Osteoblast (primary cell): ENCODE data around the gene EIF2D. TPM values are rescaled to one million over a fixed set of nuclear protein-coding genes. Genes with fewer than 3 reads are reported as not detected.

Source experiments
- DNase-seq: peaks from one replicate; pipeline ENCODE4 v3.0.0; 2011; ENCODE audit warnings: low spot score, mixed read lengths; ENCODE audit not compliant: insufficient read length; ENCODE audit errors: missing footprints
- H2AFZ ChIP-seq: 2 replicates; pipeline ENCODE4 v1.6.0; 2011; ENCODE audit warnings: mild to moderate bottlenecking, low read length
- H3K27ac ChIP-seq: 2 replicates; pipeline ENCODE4 v1.5.1; 2011; ENCODE audit warnings: mild to moderate bottlenecking, low read depth, low read length, moderate library complexity
- H3K27me3 ChIP-seq: 2 replicates; pipeline ENCODE4 v1.6.0; 2012; ENCODE audit warnings: mild to moderate bottlenecking, control low read depth, inconsistent platforms, low read length, moderate library complexity; ENCODE audit not compliant: insufficient read depth
- H3K36me3 ChIP-seq: 2 replicates; pipeline ENCODE4 v1.5.1; 2011; ENCODE audit warnings: mild to moderate bottlenecking, low read length, control low read depth, moderate library complexity; ENCODE audit not compliant: insufficient read depth
- H3K4me1 ChIP-seq: 2 replicates; pipeline ENCODE4 v1.5.1; 2011; ENCODE audit warnings: mild to moderate bottlenecking, low read length, control low read depth, moderate library complexity; ENCODE audit not compliant: insufficient read depth
- H3K4me2 ChIP-seq: 2 replicates; pipeline ENCODE4 v1.6.0; 2011; ENCODE audit warnings: mild to moderate bottlenecking, low read length; ENCODE audit not compliant: insufficient read depth
- H3K4me3 ChIP-seq: fragments of 200-600 bp; sonication (generic); 3 replicates; pipeline ENCODE4 v1.5.1; 2012; ENCODE audit warnings: mild to moderate bottlenecking, low read length, inconsistent platforms; ENCODE audit not compliant: insufficient read depth
- H3K79me2 ChIP-seq: 2 replicates; pipeline ENCODE4 v1.6.0; 2012; ENCODE audit warnings: mild to moderate bottlenecking, low read length, control low read depth, inconsistent platforms; ENCODE audit not compliant: insufficient read depth
- H3K9me3 ChIP-seq: 2 replicates; pipeline ENCODE4 v1.5.1; 2011; ENCODE audit warnings: low read depth, low read length, control low read depth
- H4K20me1 ChIP-seq: 2 replicates; pipeline ENCODE4 v1.6.0; 2012; ENCODE audit warnings: mild to moderate bottlenecking, low read length, control low read depth; ENCODE audit not compliant: insufficient read depth
- total RNA-seq: library from RNA; depleted of rRNA; stranded (reverse); fragments of >200 nt; gene quantifications from 2 replicates; pipeline ENCODE4 v1.2.3, GENCODE V29; 2012
- TF ChIP-seq, protein P1 (sequence below): IDR thresholded peaks from 2 replicates; pipeline ENCODE4 v1.5.1; 2011; ENCODE audit warnings: mild to moderate bottlenecking, low read depth, low read length, moderate library complexity; ENCODE audit errors: extremely low read depth

The EIF2D gene
- total RNA-seq, 1 donor = 52.8 TPM

DNA sequence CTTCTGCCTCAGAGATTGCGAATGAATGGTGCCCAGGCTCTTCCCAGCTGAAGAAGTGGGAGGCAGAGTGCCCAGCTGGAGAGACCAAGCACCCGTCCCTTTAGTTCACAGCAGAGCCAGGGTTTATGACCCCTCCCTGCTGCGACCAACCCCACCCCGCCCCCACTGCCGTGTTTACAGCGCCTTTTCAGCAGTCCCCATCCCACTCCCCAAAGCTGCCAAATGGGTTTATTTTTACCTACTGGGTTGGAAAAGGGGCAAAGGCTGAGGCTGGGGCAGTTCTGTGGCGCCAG lies 46.7 kb upstream of the EIF2D start:
- Histone ChIP-seq H3K36me3 (no peaks in the 10 kb centered on the region), H3K4me2 (no peak overlapping the region), H3K4me1 (peaks cover 14% of the 10 kb centered on the region), H3K27ac (no peak overlapping the region), H3K9me3 (no peaks in the 10 kb centered on the region), H4K20me1 (no peaks in the 10 kb centered on the region), H2AFZ (no peak overlapping the region), H3K4me3 (no peak overlapping the region), H3K79me2 (no peaks in the 10 kb centered on the region), H3K27me3 (peaks cover 21% of the 10 kb centered on the region)
- no peak for DNase-seq
- TF ChIP-seq, protein P1, sequence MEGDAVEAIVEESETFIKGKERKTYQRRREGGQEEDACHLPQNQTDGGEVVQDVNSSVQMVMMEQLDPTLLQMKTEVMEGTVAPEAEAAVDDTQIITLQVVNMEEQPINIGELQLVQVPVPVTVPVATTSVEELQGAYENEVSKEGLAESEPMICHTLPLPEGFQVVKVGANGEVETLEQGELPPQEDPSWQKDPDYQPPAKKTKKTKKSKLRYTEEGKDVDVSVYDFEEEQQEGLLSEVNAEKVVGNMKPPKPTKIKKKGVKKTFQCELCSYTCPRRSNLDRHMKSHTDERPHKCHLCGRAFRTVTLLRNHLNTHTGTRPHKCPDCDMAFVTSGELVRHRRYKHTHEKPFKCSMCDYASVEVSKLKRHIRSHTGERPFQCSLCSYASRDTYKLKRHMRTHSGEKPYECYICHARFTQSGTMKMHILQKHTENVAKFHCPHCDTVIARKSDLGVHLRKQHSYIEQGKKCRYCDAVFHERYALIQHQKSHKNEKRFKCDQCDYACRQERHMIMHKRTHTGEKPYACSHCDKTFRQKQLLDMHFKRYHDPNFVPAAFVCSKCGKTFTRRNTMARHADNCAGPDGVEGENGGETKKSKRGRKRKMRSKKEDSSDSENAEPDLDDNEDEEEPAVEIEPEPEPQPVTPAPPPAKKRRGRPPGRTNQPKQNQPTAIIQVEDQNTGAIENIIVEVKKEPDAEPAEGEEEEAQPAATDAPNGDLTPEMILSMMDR = no peak

DNA sequence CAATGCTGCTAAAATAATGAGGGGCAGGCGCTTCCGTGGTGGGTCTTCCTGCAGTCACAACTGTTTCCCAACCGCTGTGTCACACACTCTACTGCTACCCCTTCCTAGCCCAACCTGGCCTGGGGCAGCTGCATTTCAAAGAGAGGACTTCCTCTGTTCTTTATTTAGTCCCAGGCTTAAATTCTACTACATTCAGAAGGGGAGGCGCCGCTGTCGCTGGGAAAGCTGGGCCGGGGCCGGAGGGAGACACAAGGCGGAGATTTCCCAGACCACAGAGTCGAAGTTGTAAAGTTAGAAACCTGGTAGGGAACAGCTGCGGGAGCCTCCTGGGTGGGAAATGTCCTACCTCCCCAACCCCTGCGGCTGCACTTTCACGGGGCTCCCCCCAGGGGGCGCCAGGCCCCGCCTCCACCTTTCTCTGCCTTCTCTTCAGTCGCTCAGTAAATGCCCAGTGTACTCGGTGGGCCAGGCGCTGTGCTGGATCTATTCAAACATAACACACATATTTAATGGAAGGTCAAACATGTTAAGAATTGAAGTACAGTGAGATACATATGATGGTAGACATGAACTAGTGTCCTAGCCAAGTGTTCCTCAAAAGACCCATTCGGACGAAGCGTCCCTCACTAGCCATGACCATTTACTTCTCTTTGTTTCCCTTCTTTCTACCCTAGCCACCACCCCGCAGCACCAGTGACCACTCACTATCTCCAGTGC lies 46.2 kb upstream of the EIF2D start:
- Histone ChIP-seq H3K27ac (no peak overlapping the region), H3K27me3 (peaks cover 16% of the 10 kb centered on the region), H3K4me3 (no peak overlapping the region), H3K9me3 (no peaks in the 10 kb centered on the region), H3K4me1 (peaks cover 9% of the 10 kb centered on the region), H3K4me2 (no peak overlapping the region), H3K79me2 (no peaks in the 10 kb centered on the region), H3K36me3 (no peaks in the 10 kb centered on the region), H2AFZ (no peak overlapping the region), H4K20me1 (no peaks in the 10 kb centered on the region)
- DNase-seq = peak; percentile 88
- TF ChIP-seq, protein P1 = peak; percentile 69

DNA sequence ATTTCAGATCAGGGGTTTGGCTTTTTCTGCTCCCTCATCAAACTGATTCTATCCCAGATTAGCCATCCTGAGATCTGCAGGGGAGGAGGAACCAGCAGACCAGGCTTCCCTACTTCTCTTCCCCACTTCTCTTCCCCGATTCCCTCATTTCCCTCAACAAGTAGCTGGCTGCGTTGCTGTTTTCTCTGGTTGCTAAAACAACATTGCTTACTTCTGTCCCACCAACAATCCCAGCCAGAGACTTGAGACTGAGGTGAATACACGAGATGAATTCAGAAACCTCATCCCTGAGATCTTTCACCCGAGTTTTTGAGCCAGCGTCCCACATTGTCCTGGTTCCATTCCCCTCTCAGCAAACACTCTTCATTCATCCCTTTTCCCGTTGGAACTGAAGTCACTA lies 45.5 kb upstream of the EIF2D start:
- Histone ChIP-seq H3K9me3 (no peaks in the 10 kb centered on the region), H3K4me1 (peaks cover 9% of the 10 kb centered on the region), H3K79me2 (peaks cover 5% of the 10 kb centered on the region), H3K36me3 (no peaks in the 10 kb centered on the region), H2AFZ (no peak overlapping the region), H3K27ac (no peak overlapping the region), H3K27me3 (peaks cover 9% of the 10 kb centered on the region), H3K4me2 (no peak overlapping the region), H3K4me3 (no peak overlapping the region), H4K20me1 (no peaks in the 10 kb centered on the region)
- DNase-seq = peak; percentile 79
- TF ChIP-seq, protein P1 = no peak

DNA sequence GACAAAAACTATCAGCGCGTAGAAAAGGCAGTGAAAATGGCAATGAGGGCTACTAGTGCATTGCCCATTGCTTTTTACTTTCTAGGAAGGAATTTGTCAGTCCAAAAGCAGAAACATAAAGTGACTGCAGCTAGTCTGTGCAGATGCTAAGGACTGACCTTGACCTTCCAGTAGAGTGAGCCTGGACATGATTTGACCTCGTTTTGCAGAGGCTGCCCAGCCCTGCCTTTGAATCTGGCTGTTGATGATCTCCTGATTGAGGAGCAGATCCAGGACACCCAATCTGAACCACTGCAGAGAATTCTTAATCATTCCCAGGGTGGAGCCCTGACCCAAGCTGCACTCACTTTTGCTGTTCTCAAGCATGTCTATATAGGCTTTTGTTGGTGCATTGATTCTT lies 44.7 kb upstream of the EIF2D start:
- H2AFZ ChIP-seq = no peak overlapping the region
- H3K36me3 ChIP-seq = no peaks in the 10 kb centered on the region
- H3K4me1 ChIP-seq = peaks cover 16% of the 10 kb centered on the region
- TF ChIP-seq, protein P1 = no peak
- H3K27ac ChIP-seq = no peak overlapping the region
- peaks cover 9% of the 10 kb centered on the region for H3K79me2 ChIP-seq
- H3K4me2 ChIP-seq = no peak overlapping the region
- peaks cover 6% of the 10 kb centered on the region for H4K20me1 ChIP-seq
- peaks cover 1% of the 10 kb centered on the region for H3K27me3 ChIP-seq
- no peak overlapping the region for H3K4me3 ChIP-seq
- no peak for DNase-seq
- no peaks in the 10 kb centered on the region for H3K9me3 ChIP-seq
